ENCODE measurements around the gene PDCD11.
"Not testable (repeated sequence)": the region's sequence is repeated elsewhere in the genome, so short reads cannot be mapped to it uniquely, and the experiment has no call there.

PDCD11 gene

GRCh38 chr10:103475437-103475836 is 79.0 kb downstream of the PDCD11 start:
- DNase-seq (ENCODE audit: low read depth in 2 of 2): no peak

- no peak for DNase-seq (ENCODE audit: low read depth in 2 of 2)
Measured at GRCh38 chr10:103476046-103476768, 79.8 kb downstream of the PDCD11 start.

GRCh38 chr10:103478671-103479070 is 82.2 kb downstream of the PDCD11 start:
- no peak for DNase-seq (ENCODE audit: low read depth in 2 of 2)

- DNase-seq (ENCODE audit: low read depth in 2 of 2): no peak
Measured at GRCh38 chr10:103479135-103479534, 82.7 kb downstream of the PDCD11 start, which contains the start of gene CALHM3. Gene CALHM3, minus strand, starts transcription at chr10:103479240. Its CDS starts 208 bp downstream, at chr10:103479032.

- DNase-seq (ENCODE audit: low read depth in 2 of 2): no peak
Measured at GRCh38 chr10:103480521-103480920, 84.1 kb downstream of the PDCD11 start.

GRCh38 chr10:103481974-103482531 is 85.6 kb downstream of the PDCD11 start:
- DNase-seq (ENCODE audit: low read depth in 2 of 2): no peak

GRCh38 chr10:103486635-103487409 is 90.4 kb downstream of the PDCD11 start:
- not testable (repeated sequence) for DNase-seq (ENCODE audit: low read depth in 2 of 2)

GRCh38 chr10:103487410-103487708 is 90.9 kb downstream of the PDCD11 start:
- no peak for DNase-seq (ENCODE audit: low read depth in 2 of 2)

GRCh38 chr10:103490986-103491314 is 94.5 kb downstream of the PDCD11 start:
- DNase-seq (ENCODE audit: low read depth in 2 of 2): no peak

- DNase-seq (ENCODE audit: low read depth in 2 of 2): no peak
Measured at GRCh38 chr10:103491729-103492364, 95.4 kb downstream of the PDCD11 start.

- DNase-seq (ENCODE audit: low read depth in 2 of 2): no peak
Measured at GRCh38 chr10:103492655-103493261, 96.3 kb downstream of the PDCD11 start.

- DNase-seq (ENCODE audit: low read depth in 2 of 2): no peak
Measured at GRCh38 chr10:103493362-103493915, 97.0 kb downstream of the PDCD11 start, which contains the start of gene NEURL1. Gene NEURL1, plus strand, starts transcription at chr10:103493705. Its CDS starts 683 bp downstream, at chr10:103494388.

GRCh38 chr10:103493916-103494877 is 97.8 kb downstream of the PDCD11 start:
- DNase-seq (ENCODE audit: low read depth in 2 of 2): no peak

- no peak for DNase-seq (ENCODE audit: low read depth in 2 of 2)
Measured at GRCh38 chr10:103495321-103495720, 98.9 kb downstream of the PDCD11 start.
